WI38 (cell line): Measurements from ENCODE around the gene DEGS2.

ENCODE experiments used
- H3K4me3 ChIP-seq: 2 replicates; pipeline ENCODE4 v1.5.1; 2011; ENCODE audit warnings: low read depth, mild to moderate bottlenecking, control low read depth, low read length
- CTCF ChIP-seq: IDR thresholded peaks from 2 replicates; pipeline ENCODE4 v1.5.1; 2012; ENCODE audit warnings: low read depth, mild to moderate bottlenecking, control low read depth, low read length

DEGS2 gene

GRCh38 chr14:100102156-100102785 lies 57.2 kb downstream of the DEGS2 start:
- TF ChIP-seq CTCF: no peak

GRCh38 chr14:100100032-100100703 lies 59.3 kb downstream of the DEGS2 start:
- H3K4me3 ChIP-seq: no peak overlapping the region
- TF ChIP-seq CTCF: no peak

More at GRCh38 chr14:100102156-100102785, 57.2 kb downstream of the DEGS2 start:
- no peak overlapping the region for H3K4me3 ChIP-seq

- H3K4me3 ChIP-seq: no peak overlapping the region
- no peak for TF ChIP-seq CTCF
Observed at GRCh38 chr14:100098171-100098570, 61.3 kb downstream of the DEGS2 start.

GRCh38 chr14:100096656-100097055 lies 62.8 kb downstream of the DEGS2 start:
- no peak overlapping the region for H3K4me3 ChIP-seq
- no peak for TF ChIP-seq CTCF
